ENCODE results near the gene CEP350.

DNA sequence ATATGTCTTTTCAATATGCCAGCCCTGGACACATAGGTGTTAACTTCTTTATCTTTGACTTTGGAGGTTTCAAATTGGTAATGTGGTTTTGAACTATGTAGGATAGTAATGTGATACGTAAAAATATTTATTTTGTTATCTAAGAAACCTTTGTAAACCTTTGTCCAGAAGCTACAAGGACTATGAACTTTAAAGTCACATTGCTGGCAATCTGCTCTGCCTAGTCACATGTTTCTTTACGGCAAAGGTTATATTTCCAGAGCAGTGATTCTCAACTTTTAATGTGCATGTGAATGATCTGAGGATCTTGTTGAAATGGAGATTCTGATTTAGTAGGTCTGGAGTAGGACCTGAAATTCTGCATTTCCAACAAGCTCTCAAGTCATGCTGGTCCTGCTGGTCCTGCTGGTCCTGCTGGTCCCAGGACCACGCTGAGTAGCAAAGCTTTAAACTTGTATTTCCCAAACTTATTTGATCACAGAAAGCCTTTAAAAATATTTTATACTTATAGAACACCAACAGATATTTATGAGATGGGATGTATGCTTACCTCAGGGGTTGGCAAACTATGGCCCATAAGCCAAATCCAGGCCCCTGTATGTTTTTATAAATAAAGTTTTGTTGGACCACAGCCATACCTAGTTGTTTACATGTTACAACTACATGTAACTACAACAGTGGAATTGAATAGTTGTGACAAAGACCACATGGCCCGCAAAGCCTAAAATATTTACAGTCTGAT is 142.1 kb downstream of the CEP350 start:
- TF ChIP-seq POLR2AphosphoS5 (IDR thresholded peaks at IDR 0.05; ENCODE audit: borderline replicate concordance, low read depth, low read length): no peak
- no peak for TF ChIP-seq FOXP2 (optimal IDR thresholded peaks at IDR 0.05; ENCODE audit: control extremely low read depth, extremely low read length, insufficient read depth)
- no peak for TF ChIP-seq EZH2 (IDR thresholded peaks at IDR 0.05)
